Epithelial cell of esophagus (primary cell): ENCODE data around the gene ADORA2A.

Source experiments
- DNase-seq: peaks from one replicate; pipeline ENCODE4 v3.0.0; 2010; ENCODE audit warnings: low read depth
- H3K4me3 ChIP-seq: 2 replicates; pipeline ENCODE4 v1.5.1; 2011; ENCODE audit warnings: mild to moderate bottlenecking, low read length, control low read depth
- CTCF ChIP-seq: IDR thresholded peaks from 2 replicates; pipeline ENCODE4 v1.5.1; 2011; ENCODE audit warnings: low read depth, mild to moderate bottlenecking, low read length, control low read depth, inconsistent platforms; ENCODE audit not compliant: insufficient read depth; ENCODE audit errors: missing control alignments

ADORA2A gene

GRCh38 chr22:24407884-24408283 lies 19.5 kb upstream of the ADORA2A start:
- no peak for TF ChIP-seq CTCF
- DNase-seq = peak; percentile 36
- H3K4me3 ChIP-seq = no peak overlapping the region

- no peak for TF ChIP-seq CTCF
- DNase-seq = no peak
- H3K4me3 ChIP-seq = no peak overlapping the region
Observed at GRCh38 chr22:24408630-24409029, 18.8 kb upstream of the ADORA2A start.

- TF ChIP-seq CTCF = no peak
- DNase-seq = peak; percentile 51
- no peak overlapping the region for H3K4me3 ChIP-seq
Observed at GRCh38 chr22:24409707-24410106, 17.7 kb upstream of the ADORA2A start.

- no peak overlapping the region for H3K4me3 ChIP-seq
- no peak for DNase-seq
- no peak for TF ChIP-seq CTCF
Observed at GRCh38 chr22:24410110-24410856, 17.1 kb upstream of the ADORA2A start.

- TF ChIP-seq CTCF = no peak
- DNase-seq = no peak
- H3K4me3 ChIP-seq = no peak overlapping the region
Observed at GRCh38 chr22:24411256-24412004, 16.0 kb upstream of the ADORA2A start.

- H3K4me3 ChIP-seq = no peak overlapping the region
- no peak for TF ChIP-seq CTCF
- no peak for DNase-seq
Observed at GRCh38 chr22:24412274-24412673, 15.1 kb upstream of the ADORA2A start.
